Cerebellar nuclear complex (tissue), 1 donor: ENCODE measurements around the gene CD82.

ENCODE experiments used
- DNase-seq, 2 experiments: peaks; one replicate each; lab custom pipeline; 2025; lab: John Stamatoyannopoulos, UW

The CD82 gene

GRCh38 chr11:44561964-44562734 is 3.3 kb upstream of the CD82 start:
- DNase-seq, result no peak

GRCh38 chr11:44562845-44563460 is 2.5 kb upstream of the CD82 start:
- no peak for DNase-seq

- DNase-seq, result no peak
These were observed 1.8 kb upstream of the CD82 start for GRCh38 chr11:44563711-44564110.

- no peak for DNase-seq
These were observed 1.3 kb upstream of the CD82 start for GRCh38 chr11:44564166-44564565.

- DNase-seq, result no peak
These were observed 723 bp upstream of the CD82 start for GRCh38 chr11:44564670-44565210.

- DNase-seq, result no peak
These were observed 788 bp downstream of the CD82 start for GRCh38 chr11:44565953-44566949.

GRCh38 chr11:44566952-44567875 is 1.8 kb downstream of the CD82 start:
- DNase-seq, result no peak

GRCh38 chr11:44567876-44568256 is 2.4 kb downstream of the CD82 start:
- no peak for DNase-seq

GRCh38 chr11:44568331-44568657 is 2.8 kb downstream of the CD82 start:
- no peak for DNase-seq

- no peak for DNase-seq
These were observed 3.4 kb downstream of the CD82 start for GRCh38 chr11:44568658-44569473.

- DNase-seq, result no peak
These were observed 5.1 kb downstream of the CD82 start for GRCh38 chr11:44570411-44571155.

- no peak for DNase-seq
These were observed 6.4 kb downstream of the CD82 start for GRCh38 chr11:44571871-44572270.

- DNase-seq, result no peak
These were observed 7.0 kb downstream of the CD82 start for GRCh38 chr11:44572436-44572835.

- no peak for DNase-seq
These were observed 7.4 kb downstream of the CD82 start for GRCh38 chr11:44572884-44573283.

- DNase-seq, result no peak
These were observed 7.9 kb downstream of the CD82 start for GRCh38 chr11:44573333-44573732.

GRCh38 chr11:44574610-44575287 is 9.3 kb downstream of the CD82 start:
- DNase-seq, result no peak

- DNase-seq, result no peak
These were observed 9.8 kb downstream of the CD82 start for GRCh38 chr11:44575288-44575672.

GRCh38 chr11:44575962-44576361 is 10.5 kb downstream of the CD82 start:
- DNase-seq, result no peak

GRCh38 chr11:44576656-44577055 is 11.2 kb downstream of the CD82 start:
- no peak for DNase-seq
